Osteoblast (primary cell): Measurements from ENCODE around the gene COBLL1. TPM values are rescaled to one million over a fixed set of nuclear protein-coding genes. Genes with fewer than 3 reads are reported as not detected.

Source experiments
- DNase-seq: peaks from one replicate; pipeline ENCODE4 v3.0.0; 2011; ENCODE audit warnings: low spot score, mixed read lengths; ENCODE audit not compliant: insufficient read length; ENCODE audit errors: missing footprints
- H2AFZ ChIP-seq: 2 replicates; pipeline ENCODE4 v1.6.0; 2011; ENCODE audit warnings: mild to moderate bottlenecking, low read length
- H3K27ac ChIP-seq: 2 replicates; pipeline ENCODE4 v1.5.1; 2011; ENCODE audit warnings: mild to moderate bottlenecking, low read depth, low read length, moderate library complexity
- H3K27me3 ChIP-seq: 2 replicates; pipeline ENCODE4 v1.6.0; 2012; ENCODE audit warnings: mild to moderate bottlenecking, control low read depth, inconsistent platforms, low read length, moderate library complexity; ENCODE audit not compliant: insufficient read depth
- H3K36me3 ChIP-seq: 2 replicates; pipeline ENCODE4 v1.5.1; 2011; ENCODE audit warnings: mild to moderate bottlenecking, low read length, control low read depth, moderate library complexity; ENCODE audit not compliant: insufficient read depth
- H3K4me1 ChIP-seq: 2 replicates; pipeline ENCODE4 v1.5.1; 2011; ENCODE audit warnings: mild to moderate bottlenecking, low read length, control low read depth, moderate library complexity; ENCODE audit not compliant: insufficient read depth
- H3K4me2 ChIP-seq: 2 replicates; pipeline ENCODE4 v1.6.0; 2011; ENCODE audit warnings: mild to moderate bottlenecking, low read length; ENCODE audit not compliant: insufficient read depth
- H3K4me3 ChIP-seq: fragments of 200-600 bp; sonication (generic); 3 replicates; pipeline ENCODE4 v1.5.1; 2012; ENCODE audit warnings: mild to moderate bottlenecking, low read length, inconsistent platforms; ENCODE audit not compliant: insufficient read depth
- H3K79me2 ChIP-seq: 2 replicates; pipeline ENCODE4 v1.6.0; 2012; ENCODE audit warnings: mild to moderate bottlenecking, low read length, control low read depth, inconsistent platforms; ENCODE audit not compliant: insufficient read depth
- H3K9me3 ChIP-seq: 2 replicates; pipeline ENCODE4 v1.5.1; 2011; ENCODE audit warnings: low read depth, low read length, control low read depth
- H4K20me1 ChIP-seq: 2 replicates; pipeline ENCODE4 v1.6.0; 2012; ENCODE audit warnings: mild to moderate bottlenecking, low read length, control low read depth; ENCODE audit not compliant: insufficient read depth
- total RNA-seq: library from RNA; depleted of rRNA; stranded (reverse); fragments of >200 nt; gene quantifications from 2 replicates; pipeline ENCODE4 v1.2.3, GENCODE V29; 2012
- TF ChIP-seq, protein P1 (sequence below): IDR thresholded peaks from 2 replicates; pipeline ENCODE4 v1.5.1; 2011; ENCODE audit warnings: mild to moderate bottlenecking, low read depth, low read length, moderate library complexity; ENCODE audit errors: extremely low read depth

Gene COBLL1
- total RNA-seq, 1 donor: 10.9 TPM

DNA sequence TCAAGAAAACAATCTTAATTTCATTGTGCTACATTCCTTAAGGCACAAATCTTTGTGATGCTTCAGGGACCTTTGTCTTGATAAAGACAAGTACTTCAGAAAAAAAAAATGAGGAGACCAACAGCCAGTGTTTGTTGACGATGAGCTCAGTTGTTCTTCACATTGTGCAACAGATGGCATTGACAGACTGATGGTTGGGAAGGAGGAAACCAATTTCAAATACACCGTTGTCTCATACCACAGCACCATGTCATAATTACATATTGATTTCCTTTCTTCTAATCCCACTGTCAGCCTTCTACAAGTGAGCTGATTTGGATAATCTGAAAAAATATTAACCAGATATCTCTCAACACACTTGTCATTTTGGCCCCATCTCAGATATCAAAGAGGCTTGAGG lies 166.6 kb downstream of the COBLL1 start:
- Histone ChIP-seq H3K4me1 (no peaks in the 10 kb centered on the region), H2AFZ (no peak overlapping the region), H3K4me2 (no peak overlapping the region), H3K27ac (no peak overlapping the region), H4K20me1 (no peaks in the 10 kb centered on the region), H3K27me3 (no peaks in the 10 kb centered on the region), H3K79me2 (no peaks in the 10 kb centered on the region), H3K4me3 (no peak overlapping the region), H3K36me3 (no peaks in the 10 kb centered on the region), H3K9me3 (no peaks in the 10 kb centered on the region)
- no peak for DNase-seq
- TF ChIP-seq, protein P1, sequence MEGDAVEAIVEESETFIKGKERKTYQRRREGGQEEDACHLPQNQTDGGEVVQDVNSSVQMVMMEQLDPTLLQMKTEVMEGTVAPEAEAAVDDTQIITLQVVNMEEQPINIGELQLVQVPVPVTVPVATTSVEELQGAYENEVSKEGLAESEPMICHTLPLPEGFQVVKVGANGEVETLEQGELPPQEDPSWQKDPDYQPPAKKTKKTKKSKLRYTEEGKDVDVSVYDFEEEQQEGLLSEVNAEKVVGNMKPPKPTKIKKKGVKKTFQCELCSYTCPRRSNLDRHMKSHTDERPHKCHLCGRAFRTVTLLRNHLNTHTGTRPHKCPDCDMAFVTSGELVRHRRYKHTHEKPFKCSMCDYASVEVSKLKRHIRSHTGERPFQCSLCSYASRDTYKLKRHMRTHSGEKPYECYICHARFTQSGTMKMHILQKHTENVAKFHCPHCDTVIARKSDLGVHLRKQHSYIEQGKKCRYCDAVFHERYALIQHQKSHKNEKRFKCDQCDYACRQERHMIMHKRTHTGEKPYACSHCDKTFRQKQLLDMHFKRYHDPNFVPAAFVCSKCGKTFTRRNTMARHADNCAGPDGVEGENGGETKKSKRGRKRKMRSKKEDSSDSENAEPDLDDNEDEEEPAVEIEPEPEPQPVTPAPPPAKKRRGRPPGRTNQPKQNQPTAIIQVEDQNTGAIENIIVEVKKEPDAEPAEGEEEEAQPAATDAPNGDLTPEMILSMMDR: no peak

- H3K4me2 ChIP-seq: no peak overlapping the region
- no peaks in the 10 kb centered on the region for H3K4me1 ChIP-seq
- TF ChIP-seq, protein P1: no peak
- no peaks in the 10 kb centered on the region for H3K36me3 ChIP-seq
- DNase-seq: peak; percentile 66
- no peak overlapping the region for H3K4me3 ChIP-seq
- no peaks in the 10 kb centered on the region for H3K79me2 ChIP-seq
- H2AFZ ChIP-seq: no peak overlapping the region
- H3K9me3 ChIP-seq: no peaks in the 10 kb centered on the region
- no peaks in the 10 kb centered on the region for H3K27me3 ChIP-seq
- no peaks in the 10 kb centered on the region for H4K20me1 ChIP-seq
- H3K27ac ChIP-seq: no peak overlapping the region
Measured at GRCh38 chr2:164671664-164672396, 169.8 kb downstream of the COBLL1 start.

DNA sequence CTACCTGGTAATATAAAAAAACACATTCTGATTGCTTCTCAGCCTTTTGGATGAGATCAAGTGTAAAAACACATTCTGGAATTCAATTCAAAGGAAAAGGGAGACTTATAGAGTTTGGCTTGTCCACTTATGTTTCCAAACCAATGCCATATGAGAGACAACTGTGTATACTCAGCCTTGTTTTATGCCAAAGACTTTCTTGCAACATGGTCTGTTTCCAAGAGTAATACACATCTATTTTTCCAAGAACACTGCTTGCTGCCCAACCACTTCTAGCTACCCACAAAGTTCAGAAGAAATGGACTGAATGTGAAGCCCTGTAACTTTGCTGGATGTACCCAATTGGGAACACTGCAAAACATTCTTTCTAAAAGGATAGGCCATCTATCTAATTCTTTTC lies 172.3 kb downstream of the COBLL1 start:
- no peak for DNase-seq
- Histone ChIP-seq H3K9me3 (no peaks in the 10 kb centered on the region), H4K20me1 (no peaks in the 10 kb centered on the region), H3K4me3 (no peak overlapping the region), H3K79me2 (no peaks in the 10 kb centered on the region), H3K27ac (no peak overlapping the region), H3K27me3 (no peaks in the 10 kb centered on the region), H3K36me3 (no peaks in the 10 kb centered on the region), H3K4me2 (no peak overlapping the region), H2AFZ (no peak overlapping the region), H3K4me1 (no peaks in the 10 kb centered on the region)
- TF ChIP-seq, protein P1: no peak

GRCh38 chr2:164667566-164667965 lies 174.1 kb downstream of the COBLL1 start:
- Histone ChIP-seq H4K20me1 (no peaks in the 10 kb centered on the region), H3K36me3 (no peaks in the 10 kb centered on the region), H3K27ac (no peak overlapping the region), H3K4me1 (no peaks in the 10 kb centered on the region), H3K9me3 (no peaks in the 10 kb centered on the region), H3K4me2 (no peak overlapping the region), H2AFZ (no peak overlapping the region), H3K4me3 (no peak overlapping the region), H3K27me3 (no peaks in the 10 kb centered on the region), H3K79me2 (no peaks in the 10 kb centered on the region)
- TF ChIP-seq, protein P1: no peak
- DNase-seq: no peak
